Endodermal cell (in vitro differentiated cells): ENCODE results near the gene DNAJB12. TPM values are rescaled to one million over a fixed set of nuclear protein-coding genes. Genes with fewer than 3 reads are reported as not detected.

Experiments
- DNase-seq: peaks from one replicate; pipeline ENCODE4 v3.0.0-alpha.2; 2017
- H3K27ac ChIP-seq: 2 replicates; pipeline ENCODE4 v1.5.1; 2013; ENCODE audit warnings: mild to moderate bottlenecking, low read depth, low read length, moderate library complexity
- H3K27me3 ChIP-seq: 2 replicates; pipeline ENCODE4 v1.6.1; 2013; ENCODE audit warnings: mild to moderate bottlenecking, low read length, moderate library complexity; ENCODE audit not compliant: insufficient read depth, control insufficient read depth, poor library complexity, severe bottlenecking
- H3K36me3 ChIP-seq: 2 replicates; pipeline ENCODE4 v1.7.0; 2013; ENCODE audit warnings: mild to moderate bottlenecking, low read length, moderate library complexity; ENCODE audit not compliant: control insufficient read depth, insufficient read depth
- H3K4me1 ChIP-seq: one replicate; pipeline ENCODE4 v1.7.0; 2013; ENCODE audit warnings: low read length; ENCODE audit not compliant: control insufficient read depth, insufficient read depth
- H3K4me3 ChIP-seq: 2 replicates; pipeline ENCODE4 v1.5.1; 2013; ENCODE audit warnings: mild to moderate bottlenecking, low read length, moderate library complexity
- H3K9ac ChIP-seq: 2 replicates; pipeline ENCODE4 v1.6.1; 2013; ENCODE audit warnings: mild to moderate bottlenecking, low read length, moderate library complexity; ENCODE audit not compliant: poor library complexity, severe bottlenecking; ENCODE audit errors: extremely low read depth
- H3K9me3 ChIP-seq: 2 replicates; pipeline ENCODE4 v1.6.1; 2013; ENCODE audit warnings: mild to moderate bottlenecking, low read length, moderate library complexity; ENCODE audit not compliant: control insufficient read depth
- H3K27ac Mint-ChIP-seq: 2 replicates; pipeline ENCODE4 v1.8.0; 2020; ENCODE audit warnings: mixed read lengths
- H3K27me3 Mint-ChIP-seq: 2 replicates; pipeline ENCODE4 v1.8.0; 2021; ENCODE audit warnings: mild to moderate bottlenecking, mixed read lengths; ENCODE audit not compliant: insufficient read depth
- H3K36me3 Mint-ChIP-seq: 2 replicates; pipeline ENCODE4 v1.8.0; 2020; ENCODE audit warnings: low read depth, mixed read lengths
- H3K4me1 Mint-ChIP-seq: 2 replicates; pipeline ENCODE4 v1.8.0; 2020; ENCODE audit warnings: mixed read lengths
- H3K4me3 Mint-ChIP-seq: 2 replicates; pipeline ENCODE4 v1.8.0; 2020; ENCODE audit warnings: mild to moderate bottlenecking, moderate library complexity, mixed read lengths
- H3K9me3 Mint-ChIP-seq: 2 replicates; pipeline ENCODE4 v1.8.0; 2020; ENCODE audit warnings: mild to moderate bottlenecking, mixed read lengths
- CTCF ChIP-seq: fragments of 200-600 bp; sonication (generic); conservative IDR thresholded peaks from 2 replicates; pipeline ENCODE4 v1.5.0; 2021; ENCODE audit warnings: antibody characterized with exemption, mild to moderate bottlenecking
- WGBS, 2 experiments: methylation state at CpG; one replicate each; pipeline versions ENCODE4 v1.1.5 to v1.1.7; 2013; ENCODE audit warnings: missing lambda C conversion rate in 2 of 2, mixed read lengths in 1 of 2; ENCODE audit not compliant: insufficient coverage in 1 of 2, insufficient read length in 1 of 2; 5-methylcytosine and 5-hydroxymethylcytosine counted together
- total RNA-seq, 2 donors: library from RNA; stranded (reverse); fragmentation: NEBNext Ultra II Directional in 1 of 2; extraction: Animal tissue kit (Norgen Biotek cat#: 25700) in 1 of 2; gene quantifications; 2 replicates in 1 of 2; 3 replicates in 1 of 2; pipeline ENCODE4 v1.2.1, GENCODE V29; 2021

DNAJB12 gene
- total RNA-seq, 2 donors from 2014 or later: 22.6 to 27.5 TPM

- Mint-ChIP-seq H3K27me3 (no peaks in the 10 kb centered on the region), H3K9me3 (peaks cover 2% of the 10 kb centered on the region), H3K27ac (peak overlapping the region; percentile 99), H3K36me3 (peaks cover 19% of the 10 kb centered on the region), H3K4me1 (peaks cover 33% of the 10 kb centered on the region), H3K4me3 (peak overlapping the region; percentile 92)
- no peak for TF ChIP-seq CTCF
- H3K27ac ChIP-seq: no peak overlapping the region
- peaks cover 21% of the 10 kb centered on the region for H3K36me3 ChIP-seq
- peak overlapping the region; percentile 94 for H3K4me3 ChIP-seq
- H3K9me3 ChIP-seq: no peaks in the 10 kb centered on the region
- no peaks in the 10 kb centered on the region for H3K27me3 ChIP-seq
- H3K4me1 ChIP-seq: peaks cover 20% of the 10 kb centered on the region
- WGBS, 2 experiments: 54 to 57% methylated on average over 15 to 18 of the region's 18 CpGs
- DNase-seq: peak; percentile 70
- peak overlapping the region; percentile 97 for H3K9ac ChIP-seq
Observed at GRCh38 chr10:72353028-72353964, 1.4 kb downstream of the DNAJB12 start.

- Histone ChIP-seq H3K4me3 (peak overlapping the region; percentile 94), H3K4me1 (peaks cover 20% of the 10 kb centered on the region), H3K36me3 (peaks cover 21% of the 10 kb centered on the region), H3K27ac (no peak overlapping the region), H3K9ac (no peak overlapping the region), H3K9me3 (no peaks in the 10 kb centered on the region), H3K27me3 (no peaks in the 10 kb centered on the region)
- WGBS, 2 experiments: 94% methylated on average over 6 of the region's 6 CpGs
- peak; percentile 50 for DNase-seq
- Mint-ChIP-seq H3K4me1 (peaks cover 33% of the 10 kb centered on the region), H3K27ac (peak overlapping the region; percentile 37), H3K36me3 (peaks cover 21% of the 10 kb centered on the region), H3K9me3 (peaks cover 2% of the 10 kb centered on the region), H3K4me3 (no peak overlapping the region), H3K27me3 (no peaks in the 10 kb centered on the region)
- no peak for TF ChIP-seq CTCF
Observed at GRCh38 chr10:72351479-72351878, 3.2 kb downstream of the DNAJB12 start.

GRCh38 chr10:72349438-72349837, 5.3 kb downstream of the DNAJB12 start:
- H3K27ac Mint-ChIP-seq: peak overlapping the region; percentile 86
- H3K4me3 ChIP-seq: no peak overlapping the region
- no peak overlapping the region for H3K27ac ChIP-seq
- peaks cover 20% of the 10 kb centered on the region for H3K4me1 ChIP-seq
- peaks cover 21% of the 10 kb centered on the region for H3K36me3 ChIP-seq
- H3K36me3 Mint-ChIP-seq: peaks cover 21% of the 10 kb centered on the region
- H3K4me1 Mint-ChIP-seq: peaks cover 28% of the 10 kb centered on the region
- H3K27me3 Mint-ChIP-seq: no peaks in the 10 kb centered on the region
- no peaks in the 10 kb centered on the region for H3K9me3 ChIP-seq
- TF ChIP-seq CTCF: no peak
- WGBS, 2 experiments: 94 to 100% methylated on average over 2 of the region's 2 CpGs
- H3K9me3 Mint-ChIP-seq: no peaks in the 10 kb centered on the region
- DNase-seq: peak; percentile 36
- H3K9ac ChIP-seq: no peak overlapping the region
- H3K4me3 Mint-ChIP-seq: no peak overlapping the region
- no peaks in the 10 kb centered on the region for H3K27me3 ChIP-seq
